HG03520 (cell line): ENCODE results near the gene OTUD7B.

ENCODE experiments used
- ATAC-seq: cut with Tn5 transposase; IDR thresholded peaks from one replicate; pipeline ENCODE4 v1.9.1; 2021; ENCODE audit warnings: mild to moderate bottlenecking, moderate library complexity; ENCODE audit not compliant: unreplicated experiment

The OTUD7B gene

DNA sequence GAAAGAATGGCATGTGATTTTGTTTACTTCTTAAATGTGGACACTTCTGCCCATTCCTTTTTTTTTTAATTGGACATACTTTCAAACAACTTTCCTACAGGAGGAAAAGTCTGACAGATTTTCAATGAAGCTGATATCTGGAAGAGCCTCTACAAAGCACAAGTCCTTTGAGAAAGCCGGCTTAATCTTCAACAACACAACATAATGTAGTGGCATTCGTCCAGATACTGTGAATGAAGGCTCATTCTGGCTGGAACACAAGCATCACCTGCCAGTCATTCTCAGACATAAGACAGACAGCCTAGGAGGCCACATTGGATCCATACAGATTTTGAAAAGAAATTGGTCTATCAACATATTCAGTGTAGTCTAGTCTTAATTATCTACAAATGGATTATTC lies 4.9 kb downstream of the OTUD7B start:
- ATAC-seq = no peak

DNA sequence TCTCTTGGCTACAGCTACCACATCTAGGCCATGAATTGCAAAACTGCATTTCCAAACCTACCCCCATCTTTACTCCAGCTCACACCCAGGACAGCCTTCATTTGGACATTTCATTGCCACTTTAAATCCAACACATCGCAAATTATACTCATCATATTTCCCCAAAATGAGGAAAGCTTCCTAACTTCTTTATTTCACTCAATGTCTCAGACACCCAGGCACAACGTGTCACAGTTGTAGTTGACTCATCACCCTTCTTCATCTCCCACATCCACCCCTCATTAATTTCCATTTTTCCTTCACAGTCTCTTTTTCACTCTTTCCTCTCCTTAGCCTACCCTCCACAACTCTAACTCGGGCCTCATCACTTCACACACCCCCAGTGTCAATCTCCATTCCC lies 6.7 kb downstream of the OTUD7B start:
- no peak for ATAC-seq

DNA sequence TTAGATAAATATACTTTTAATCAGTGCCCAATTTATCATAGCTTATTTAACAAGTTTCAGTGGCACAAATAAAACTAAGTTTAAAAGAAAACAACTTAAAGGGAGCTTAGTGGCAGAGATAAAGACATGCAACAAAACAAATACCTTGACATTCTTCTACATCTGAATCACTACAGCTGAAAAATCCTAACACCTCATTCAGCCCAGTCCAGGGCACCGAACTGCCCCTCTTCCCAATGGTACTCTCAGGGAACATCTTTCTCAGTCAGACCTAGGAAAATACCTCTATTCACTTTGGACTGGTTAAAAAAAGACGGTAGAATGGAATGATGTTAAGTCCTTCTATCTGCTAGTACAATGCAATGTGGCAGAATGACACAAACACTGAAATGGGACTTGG lies 8.3 kb downstream of the OTUD7B start:
- no peak for ATAC-seq

DNA sequence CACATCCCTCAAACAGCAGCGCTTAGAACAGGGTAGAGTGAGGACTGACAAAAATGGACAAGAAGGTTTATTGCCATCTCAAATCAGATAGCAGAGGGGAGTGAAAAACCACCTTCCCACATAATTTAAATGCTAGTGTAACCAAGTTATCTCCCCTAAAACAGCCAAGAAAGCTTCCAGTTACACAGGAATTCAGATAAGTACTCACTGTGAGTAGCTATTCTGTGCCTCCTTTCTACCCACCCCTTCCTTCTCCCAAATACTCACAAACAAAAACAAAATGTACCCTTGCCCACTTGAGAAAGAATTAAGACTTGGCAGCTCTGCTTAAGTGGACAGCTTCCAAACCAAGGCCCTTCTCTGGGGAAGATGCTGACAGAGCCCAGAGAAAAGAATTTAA lies 9.1 kb downstream of the OTUD7B start:
- ATAC-seq = no peak

DNA sequence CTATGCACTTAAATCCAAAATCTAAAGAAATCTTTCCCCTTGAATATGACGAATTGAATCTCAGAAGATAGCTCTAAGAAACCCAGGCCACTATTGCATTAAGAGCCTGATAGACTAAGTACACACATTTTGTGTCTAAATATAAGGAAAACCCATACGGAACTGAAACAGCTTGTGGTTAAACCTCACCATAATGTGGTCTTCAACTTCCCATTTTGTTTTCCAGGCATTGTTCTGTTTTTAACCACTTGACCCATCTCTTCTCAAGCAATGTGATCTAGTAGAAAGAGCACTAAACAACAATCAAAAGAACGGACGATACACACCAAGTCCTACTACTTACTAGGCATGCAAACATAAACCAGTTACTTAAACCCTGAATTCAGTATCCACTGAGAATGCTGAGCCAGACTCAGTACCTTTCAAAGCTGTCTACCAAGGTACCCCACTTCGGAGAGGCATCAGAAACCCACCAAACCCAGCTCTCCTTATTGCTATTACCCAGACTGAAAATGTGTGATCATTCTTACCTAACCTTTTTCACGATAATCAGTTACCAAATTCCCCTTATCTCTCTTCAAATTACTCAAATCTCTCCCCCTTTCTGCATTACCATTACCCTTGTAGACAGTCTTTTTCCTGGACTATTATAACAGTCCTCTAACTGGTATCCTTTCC lies 12.8 kb downstream of the OTUD7B start:
- peak; percentile 76 for ATAC-seq

DNA sequence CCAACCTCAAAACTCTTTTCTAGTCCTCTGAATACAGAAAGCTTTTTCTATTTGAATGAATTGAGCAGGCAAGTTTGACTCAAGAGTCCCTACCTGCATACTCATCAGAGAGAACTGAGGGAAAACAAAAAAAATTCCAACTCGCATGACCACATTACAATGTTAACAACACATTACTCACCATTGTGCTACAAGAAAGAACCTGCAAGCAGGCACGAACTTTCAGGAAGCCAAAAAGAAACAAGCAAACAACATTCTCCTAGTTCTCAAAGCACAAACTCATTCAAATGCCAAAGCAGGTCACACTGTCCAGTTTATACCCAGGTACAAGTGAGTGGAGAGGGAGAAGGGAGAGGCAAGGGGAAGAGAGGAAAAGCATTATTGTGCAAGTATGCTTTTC lies 14.6 kb downstream of the OTUD7B start:
- ATAC-seq = no peak

DNA sequence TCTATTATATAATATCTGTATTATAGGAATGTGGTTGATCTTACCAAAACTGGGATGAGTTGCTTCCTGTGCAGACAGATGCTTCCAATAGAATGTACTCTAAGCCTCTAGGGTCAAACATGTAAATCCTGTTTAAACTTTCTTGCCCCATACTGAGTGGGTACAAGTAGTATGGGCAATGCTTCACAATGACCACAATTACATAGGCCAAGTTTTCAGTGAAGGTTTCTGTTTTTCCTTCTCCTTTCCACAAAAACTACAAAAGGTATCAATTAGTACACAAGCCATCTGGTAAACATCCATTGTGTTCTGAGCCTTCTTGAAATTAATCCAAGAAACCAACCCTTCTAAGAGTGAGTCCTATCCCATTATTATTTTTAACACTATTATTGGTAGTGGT lies 16.8 kb downstream of the OTUD7B start:
- ATAC-seq = no peak

DNA sequence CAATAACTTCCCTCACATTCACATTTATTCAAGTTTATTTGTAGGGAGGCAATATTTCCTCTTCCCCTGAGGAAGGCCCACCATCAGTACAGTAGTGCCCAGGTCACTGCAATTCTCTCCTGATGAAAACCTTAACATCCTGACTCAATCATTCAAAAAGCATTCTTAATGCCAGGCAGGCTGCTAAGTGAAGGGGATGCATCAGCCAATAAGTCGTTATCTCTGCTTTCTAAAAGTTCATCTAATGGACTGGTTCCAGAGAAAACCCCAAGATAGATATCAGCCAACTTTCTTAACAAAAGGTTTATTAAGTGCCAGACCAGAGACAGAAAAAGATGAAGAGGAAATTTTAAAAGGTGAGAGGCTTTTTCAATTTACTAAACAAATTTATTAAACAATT lies 17.3 kb downstream of the OTUD7B start:
- no peak for ATAC-seq

DNA sequence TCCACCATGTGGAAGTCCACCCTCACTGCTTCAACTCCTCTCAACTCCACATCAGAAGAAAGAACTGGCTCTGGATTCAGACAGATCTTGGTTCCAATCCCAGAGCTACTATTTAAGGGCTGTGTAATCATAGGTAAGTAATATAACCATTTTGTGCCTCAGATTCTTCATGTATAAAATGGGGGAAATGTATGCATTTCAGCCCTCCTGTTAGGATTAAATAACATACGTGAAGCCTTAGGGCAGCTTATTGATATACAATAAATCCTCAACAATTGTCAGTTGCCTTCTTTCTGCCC lies 23.3 kb downstream of the OTUD7B start:
- ATAC-seq = no peak

DNA sequence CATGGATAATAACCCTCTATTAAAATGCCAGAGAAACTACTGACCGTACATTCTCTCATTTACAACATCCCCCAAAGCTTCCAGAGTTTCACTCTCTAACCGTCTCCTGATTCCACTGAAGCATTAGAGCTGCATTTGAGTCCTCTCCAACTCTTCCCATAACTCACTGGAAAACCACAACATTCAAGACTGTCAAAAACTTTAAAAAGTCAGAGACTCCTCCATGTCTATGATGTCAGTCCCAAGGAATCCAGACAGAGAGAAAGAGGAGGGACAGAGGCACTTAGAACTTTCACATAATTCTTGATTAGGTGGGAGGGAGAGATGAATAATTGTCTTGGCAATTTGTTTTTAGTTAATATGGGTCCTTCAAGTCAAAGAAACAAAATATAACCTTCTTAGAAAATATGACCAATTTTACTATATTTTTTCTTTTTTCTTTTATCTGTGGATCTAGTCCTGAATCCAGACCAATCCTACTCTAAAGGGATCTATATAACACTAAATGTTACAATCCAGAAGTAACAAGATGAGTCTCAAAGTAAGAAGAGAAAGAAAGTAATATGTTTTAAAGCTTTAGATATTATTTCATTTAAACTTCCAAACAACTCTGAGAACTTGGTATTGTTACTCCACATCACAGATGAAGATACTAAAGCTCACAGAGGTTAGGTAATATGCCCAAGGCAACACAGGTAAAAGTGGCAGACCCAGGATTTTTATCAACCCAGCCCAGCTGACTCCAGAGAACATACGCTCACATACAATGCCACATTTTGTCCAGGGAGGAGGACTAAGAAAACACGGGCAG lies 23.8 kb downstream of the OTUD7B start:
- no peak for ATAC-seq

DNA sequence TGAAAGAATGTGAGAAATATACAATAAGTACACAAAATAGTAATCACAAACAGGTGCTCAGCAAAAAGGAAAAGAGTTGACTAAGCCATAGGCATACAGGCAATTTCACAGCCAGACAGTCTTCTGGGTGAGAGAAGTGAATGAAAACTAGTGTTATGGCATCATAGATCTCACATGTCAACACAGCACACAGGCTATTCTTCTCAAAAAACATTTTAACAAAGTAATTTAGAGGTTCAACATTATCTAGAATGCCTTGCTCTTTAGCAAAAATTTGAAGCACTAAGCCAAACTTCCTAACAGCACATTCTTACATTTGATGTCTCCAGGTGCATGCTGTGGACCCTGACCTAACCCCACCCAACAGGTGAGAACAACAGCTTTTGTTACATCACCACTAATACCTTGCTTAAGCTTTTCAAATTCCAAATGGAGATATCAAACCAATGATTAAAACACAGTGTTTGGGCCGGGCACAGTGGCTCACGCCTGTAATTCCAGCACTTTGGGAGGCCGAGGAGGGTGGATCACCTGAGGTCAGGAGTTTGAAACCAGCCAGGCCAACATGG lies 30.5 kb downstream of the OTUD7B start:
- ATAC-seq = no peak

DNA sequence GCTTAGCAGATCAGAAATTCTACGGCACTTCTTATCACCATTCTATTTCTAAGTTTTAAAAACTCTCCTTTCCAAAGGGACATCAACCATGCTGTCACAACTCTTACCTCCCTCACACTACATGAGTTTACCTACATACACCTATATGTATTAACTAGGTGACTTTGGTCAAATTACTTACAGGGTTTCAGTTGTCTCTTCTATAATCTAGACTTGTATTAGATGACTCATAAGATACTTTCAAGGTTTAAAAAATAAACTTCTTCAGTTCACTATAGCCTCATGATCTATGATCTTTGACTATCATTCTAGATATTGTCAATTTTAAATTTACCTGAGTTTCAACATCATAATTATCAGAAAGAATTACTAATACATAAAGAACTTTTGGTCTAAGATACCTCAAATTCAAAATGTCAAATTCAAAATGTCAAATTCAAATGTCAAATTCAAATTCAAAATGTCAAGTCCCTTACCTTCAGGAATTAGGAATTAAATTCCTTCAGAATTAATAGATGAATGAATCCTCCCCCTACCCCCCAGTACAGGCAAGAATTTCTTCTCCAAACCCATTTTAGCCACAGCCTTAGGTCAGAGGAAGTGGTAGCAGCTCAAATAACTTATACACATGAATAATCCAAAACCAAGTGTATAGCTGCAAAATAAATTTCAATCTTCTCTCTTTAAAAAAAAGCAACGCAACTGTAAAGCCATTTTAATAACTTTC lies 31.1 kb downstream of the OTUD7B start:
- ATAC-seq = no peak

DNA sequence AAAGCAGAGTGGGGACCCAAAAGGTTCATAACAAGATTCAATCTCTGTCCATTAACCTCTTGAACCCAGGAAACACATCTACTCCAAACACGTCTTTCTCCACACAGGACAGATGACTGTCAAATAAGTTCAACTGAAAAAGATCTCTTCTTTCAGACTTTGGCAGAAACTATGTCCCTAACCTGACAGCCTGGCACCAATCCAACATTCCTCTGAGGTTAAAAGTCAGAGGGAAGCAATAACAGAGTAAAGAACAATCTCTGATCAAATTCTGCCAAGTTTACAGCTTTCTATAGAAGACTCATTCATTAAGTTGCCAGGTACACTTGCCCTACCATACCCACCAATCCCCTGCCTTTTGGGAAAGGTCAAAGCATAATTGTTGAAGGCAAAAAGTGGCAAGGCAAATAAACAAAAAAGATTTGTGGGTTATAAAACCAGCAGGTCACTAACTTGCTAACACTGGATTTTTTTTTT lies 31.9 kb downstream of the OTUD7B start:
- no peak for ATAC-seq

DNA sequence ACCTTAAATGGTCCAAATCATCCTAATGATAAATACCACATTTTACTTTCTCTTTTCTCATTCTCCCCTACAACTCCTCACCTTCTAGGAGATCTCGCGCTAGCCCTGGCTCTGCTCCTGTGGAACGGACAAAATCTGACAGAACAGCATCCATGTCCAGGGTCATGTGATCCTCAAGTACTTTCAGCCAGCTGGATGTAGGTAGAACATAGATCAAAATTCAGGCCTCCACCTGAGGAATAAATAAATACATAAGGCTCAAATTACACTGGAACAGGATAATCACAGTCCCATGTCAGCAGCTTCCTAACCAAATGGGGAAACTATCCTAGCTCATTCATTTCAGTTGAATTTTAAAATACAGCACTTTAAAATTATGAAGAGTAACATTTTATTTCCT lies 33.2 kb downstream of the OTUD7B start:
- no peak for ATAC-seq

DNA sequence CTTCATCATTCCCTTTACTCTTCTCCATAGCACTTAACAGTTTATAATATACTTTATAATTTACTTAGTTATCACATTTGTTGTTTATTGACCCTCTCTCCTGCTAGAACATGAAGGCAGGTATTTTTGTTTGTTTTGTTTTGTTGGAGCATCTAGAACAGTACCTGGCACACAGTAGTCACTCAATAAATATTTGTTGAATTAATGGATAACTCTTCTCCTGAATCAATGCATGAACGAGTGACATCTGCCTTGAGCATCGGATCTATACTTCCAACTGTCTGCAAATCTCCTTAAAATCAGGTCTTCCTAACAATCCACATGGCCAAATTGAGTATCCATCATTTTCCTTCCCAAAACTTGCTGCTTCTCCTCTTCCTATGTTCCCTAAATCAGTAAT lies 38.0 kb downstream of the OTUD7B start:
- no peak for ATAC-seq

DNA sequence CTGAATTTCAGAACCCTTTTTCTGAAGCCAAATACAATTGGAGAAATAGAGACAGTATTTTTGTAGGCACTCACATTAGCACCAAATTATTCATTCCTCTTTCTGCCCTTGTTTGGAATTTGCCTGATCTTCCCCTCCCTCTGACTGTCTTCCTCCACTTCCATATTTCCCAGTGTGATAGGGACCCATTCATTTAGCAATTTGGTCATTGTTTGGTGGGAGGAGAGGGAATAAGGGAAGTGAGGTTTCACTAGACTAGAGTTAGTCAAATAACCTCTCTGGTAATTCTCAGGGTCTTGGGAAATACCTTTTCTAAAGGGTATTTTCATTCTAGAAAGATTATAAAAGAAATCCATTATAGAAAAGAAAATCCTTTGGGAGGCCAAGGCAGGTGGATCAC lies 42.9 kb downstream of the OTUD7B start:
- no peak for ATAC-seq

DNA sequence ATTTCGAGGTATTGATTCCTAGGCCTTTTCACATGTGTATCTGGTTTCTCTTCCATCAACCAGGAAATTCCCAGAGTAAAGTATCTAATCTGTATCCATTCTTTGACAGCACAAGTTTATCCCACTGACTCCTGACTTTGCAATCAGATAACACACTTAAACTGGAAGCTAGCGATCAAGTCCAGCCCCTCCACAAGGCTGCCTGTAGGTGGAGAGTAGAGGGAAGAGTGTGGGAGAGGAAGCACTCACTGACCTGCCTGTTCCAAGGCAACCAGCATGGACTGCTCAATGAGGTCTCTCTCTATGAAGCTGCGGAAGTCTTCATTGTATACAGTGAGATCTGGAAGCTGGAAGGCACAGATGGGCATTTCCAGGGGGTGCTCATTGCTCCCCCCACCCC lies 43.5 kb downstream of the OTUD7B start:
- ATAC-seq = no peak

DNA sequence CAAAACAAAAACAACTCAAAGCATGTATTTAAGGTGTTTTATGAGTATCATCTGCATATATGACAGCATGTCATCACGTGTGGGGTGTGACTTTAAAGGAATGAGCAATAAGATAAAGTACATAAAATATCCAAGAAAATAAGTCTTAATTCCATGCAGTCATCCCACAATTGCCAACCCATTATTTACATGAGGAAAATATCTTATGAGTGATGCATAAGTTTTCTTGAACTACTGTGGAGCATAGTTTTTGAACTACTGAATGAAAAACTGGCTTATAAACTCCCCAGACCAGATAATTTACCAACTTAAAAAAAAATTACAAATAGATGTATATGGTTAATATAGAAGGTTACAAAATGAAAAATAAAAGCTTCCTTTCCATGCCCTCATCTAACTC lies 44.1 kb downstream of the OTUD7B start:
- no peak for ATAC-seq

DNA sequence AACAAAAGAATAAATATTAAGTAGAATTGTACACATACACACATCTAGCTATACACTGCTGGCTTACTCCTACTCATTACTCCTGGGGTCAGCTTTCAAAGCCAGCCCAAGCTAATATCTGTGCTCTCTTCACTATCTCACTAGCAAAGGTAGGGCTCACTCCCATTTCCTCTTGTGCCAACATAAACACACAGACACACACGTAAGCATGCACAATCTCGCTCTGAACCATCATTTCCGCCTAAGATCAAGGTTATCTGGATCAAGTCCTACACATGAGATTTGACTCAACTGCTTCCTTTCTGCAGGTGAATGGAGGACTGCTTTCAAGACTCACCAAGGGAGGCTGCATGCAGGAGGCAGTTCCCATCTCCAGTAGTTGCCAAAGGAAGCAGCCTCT lies 45.1 kb downstream of the OTUD7B start:
- no peak for ATAC-seq

DNA sequence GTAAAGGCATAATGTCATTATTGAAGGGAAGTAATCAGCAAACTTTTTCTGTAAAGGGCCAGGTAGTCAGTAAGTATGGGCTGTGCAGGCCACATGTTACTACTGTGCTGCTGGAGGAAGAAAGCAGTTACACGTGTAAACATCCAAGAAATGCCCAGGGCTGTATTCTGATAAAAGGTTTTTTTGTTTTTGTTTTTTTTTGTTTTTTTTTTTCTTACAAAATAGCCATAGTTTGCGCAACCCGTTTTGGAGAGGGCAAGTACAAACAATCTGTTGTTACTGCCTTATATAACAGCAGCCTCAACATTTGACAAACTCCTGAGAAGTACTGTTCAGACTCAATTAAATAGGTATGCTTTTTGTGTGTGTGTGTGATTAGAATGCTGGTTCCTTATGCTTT lies 47.2 kb downstream of the OTUD7B start:
- no peak for ATAC-seq

DNA sequence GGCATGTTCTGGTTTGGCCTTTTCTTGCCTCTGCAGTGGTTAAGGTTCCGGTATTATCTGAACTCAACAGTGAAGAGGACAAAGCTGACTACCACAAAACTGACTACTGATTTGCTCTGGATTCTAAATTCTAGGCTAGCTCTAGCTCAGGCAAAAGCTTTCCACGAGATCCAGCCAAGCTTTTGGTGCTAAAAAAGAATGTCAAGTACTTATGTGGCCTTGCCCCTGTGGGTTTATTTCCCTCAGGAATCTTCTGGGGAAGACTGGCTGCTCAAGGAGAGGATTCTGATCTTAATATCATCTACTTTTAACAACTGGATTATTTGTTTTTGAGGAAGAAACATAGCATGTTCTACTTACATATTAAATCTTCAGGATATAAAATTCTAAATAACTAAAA lies 47.8 kb downstream of the OTUD7B start:
- ATAC-seq = no peak
